Activated naive CD8-positive, alpha-beta T cell treated with anti-CD3 and anti-CD28 coated beads, Interleukin-2, amount 10 ng/mL, durations not matched to agents 7 days and 5 days (primary cell): ENCODE results near the gene OLFML2B. TPM values are rescaled to one million over a fixed set of nuclear protein-coding genes. Genes with fewer than 3 reads are reported as not detected.
A peak's percentile ranks its signal among the peaks of the same experiment; 100 is the strongest.

Experiments
- ATAC-seq: fragments of 150-1000 bp; cut with Tn5 transposase; one replicate; pipeline ENCODE4 v1.10.0; 2021; ENCODE audit warnings: low read depth, moderate library complexity
- POLR2A ChIA-PET: fragments of 350-600 bp; sonication (Branson Sonifier 250); formaldehyde crosslinking; loops from one replicate; lab custom pipeline; 2021; ENCODE audit warnings: antibody characterized with exemption; lab: Charles Lee
- DNase-seq: peaks from one replicate; pipeline ENCODE4 v3.0.0; 2021
- H3K27ac Mint-ChIP-seq: one replicate; pipeline ENCODE4 v1.8.0; 2022; ENCODE audit warnings: mild to moderate bottlenecking, mixed read lengths
- H3K27me3 Mint-ChIP-seq: one replicate; pipeline ENCODE4 v1.8.0; 2022; ENCODE audit warnings: mild to moderate bottlenecking, moderate library complexity, mixed read lengths
- H3K36me3 Mint-ChIP-seq: one replicate; pipeline ENCODE4 v1.8.0; 2021; ENCODE audit warnings: mild to moderate bottlenecking, mixed read lengths
- H3K4me1 Mint-ChIP-seq: one replicate; pipeline ENCODE4 v1.8.0; 2021; ENCODE audit warnings: mixed read lengths
- H3K4me3 Mint-ChIP-seq: one replicate; pipeline ENCODE4 v1.8.0; 2022; ENCODE audit warnings: mild to moderate bottlenecking, moderate library complexity, mixed read lengths
- H3K9me3 Mint-ChIP-seq: one replicate; pipeline ENCODE4 v1.8.0; 2021; ENCODE audit warnings: mixed read lengths
- total RNA-seq, 2 experiments: library from RNA; stranded (reverse); gene quantifications; one replicate each; pipeline ENCODE4 v1.2.3, GENCODE V29; 2021

OLFML2B gene
- total RNA-seq, 2 experiments from 2014 or later: 0.14 to 0.82 TPM

GRCh38 chr1:161952607-161953172 lies 71.0 kb downstream of the OLFML2B start:
- H3K27ac Mint-ChIP-seq: no peak overlapping the region
- H3K9me3 Mint-ChIP-seq: no peaks in the 10 kb centered on the region
- H3K27me3 Mint-ChIP-seq: no peaks in the 10 kb centered on the region
- H3K4me1 Mint-ChIP-seq: peaks cover 13% of the 10 kb centered on the region
- no peak for DNase-seq
- POLR2A ChIA-PET: no interaction called here
- no peak overlapping the region for H3K4me3 Mint-ChIP-seq
- ATAC-seq: no peak
- H3K36me3 Mint-ChIP-seq: peaks cover 27% of the 10 kb centered on the region

- Mint-ChIP-seq H3K27ac (no peak overlapping the region), H3K4me3 (no peak overlapping the region), H3K27me3 (no peaks in the 10 kb centered on the region), H3K36me3 (peaks cover 33% of the 10 kb centered on the region), H3K9me3 (no peaks in the 10 kb centered on the region), H3K4me1 (peaks cover 13% of the 10 kb centered on the region)
- ATAC-seq (no peak), DNase-seq (no peak)
- POLR2A ChIA-PET: no interaction called here
These were observed 72.0 kb downstream of the OLFML2B start for GRCh38 chr1:161951646-161952045.

- H3K27me3 Mint-ChIP-seq: no peaks in the 10 kb centered on the region
- peaks cover 13% of the 10 kb centered on the region for H3K4me1 Mint-ChIP-seq
- no peak for ATAC-seq
- H3K9me3 Mint-ChIP-seq: no peaks in the 10 kb centered on the region
- DNase-seq: no peak
- H3K36me3 Mint-ChIP-seq: peaks cover 39% of the 10 kb centered on the region
- H3K27ac Mint-ChIP-seq: no peak overlapping the region
- POLR2A ChIA-PET: no interaction called here
- H3K4me3 Mint-ChIP-seq: no peak overlapping the region
These were observed 73.3 kb downstream of the OLFML2B start for GRCh38 chr1:161950377-161950776.

- POLR2A ChIA-PET: no interaction called here
- DNase-seq: no peak
- no peak overlapping the region for H3K4me3 Mint-ChIP-seq
- peaks cover 40% of the 10 kb centered on the region for H3K36me3 Mint-ChIP-seq
- no peak overlapping the region for H3K27ac Mint-ChIP-seq
- H3K9me3 Mint-ChIP-seq: no peaks in the 10 kb centered on the region
- H3K4me1 Mint-ChIP-seq: peaks cover 11% of the 10 kb centered on the region
- no peak for ATAC-seq
- no peaks in the 10 kb centered on the region for H3K27me3 Mint-ChIP-seq
These were observed 74.1 kb downstream of the OLFML2B start for GRCh38 chr1:161949548-161949947.

- Mint-ChIP-seq H3K27me3 (no peaks in the 10 kb centered on the region), H3K4me1 (peaks cover 4% of the 10 kb centered on the region), H3K4me3 (no peak overlapping the region), H3K36me3 (peaks cover 44% of the 10 kb centered on the region), H3K27ac (no peak overlapping the region), H3K9me3 (no peaks in the 10 kb centered on the region)
- no peak for DNase-seq
- POLR2A ChIA-PET: no interaction called here
- ATAC-seq: no peak
These were observed 75.2 kb downstream of the OLFML2B start for GRCh38 chr1:161948435-161948834.

GRCh38 chr1:161946071-161946987 lies 77.3 kb downstream of the OLFML2B start:
- Mint-ChIP-seq H3K4me3 (no peak overlapping the region), H3K4me1 (no peaks in the 10 kb centered on the region), H3K36me3 (peaks cover 41% of the 10 kb centered on the region), H3K27me3 (no peaks in the 10 kb centered on the region), H3K27ac (no peak overlapping the region), H3K9me3 (no peaks in the 10 kb centered on the region)
- POLR2A ChIA-PET: no interaction called here
- DNase-seq: no peak
- no peak for ATAC-seq

- Mint-ChIP-seq H3K9me3 (no peaks in the 10 kb centered on the region), H3K36me3 (peaks cover 37% of the 10 kb centered on the region), H3K27me3 (no peaks in the 10 kb centered on the region), H3K27ac (no peak overlapping the region), H3K4me3 (no peak overlapping the region), H3K4me1 (no peaks in the 10 kb centered on the region)
- DNase-seq (no peak), ATAC-seq (no peak)
- POLR2A ChIA-PET: no interaction called here
These were observed 78.2 kb downstream of the OLFML2B start for GRCh38 chr1:161945306-161946060.

GRCh38 chr1:161944381-161944780 lies 79.3 kb downstream of the OLFML2B start:
- H3K27ac Mint-ChIP-seq: no peak overlapping the region
- POLR2A ChIA-PET: no interaction called here
- ATAC-seq (no peak), DNase-seq (no peak)
- H3K27me3 Mint-ChIP-seq: no peaks in the 10 kb centered on the region
- H3K4me3 Mint-ChIP-seq: no peak overlapping the region
- no peaks in the 10 kb centered on the region for H3K9me3 Mint-ChIP-seq
- peaks cover 34% of the 10 kb centered on the region for H3K36me3 Mint-ChIP-seq
- H3K4me1 Mint-ChIP-seq: no peaks in the 10 kb centered on the region

GRCh38 chr1:161943737-161944136 lies 79.9 kb downstream of the OLFML2B start:
- POLR2A ChIA-PET: no interaction called here
- DNase-seq: no peak
- Mint-ChIP-seq H3K27me3 (no peaks in the 10 kb centered on the region), H3K4me3 (no peak overlapping the region), H3K36me3 (peaks cover 32% of the 10 kb centered on the region), H3K4me1 (no peaks in the 10 kb centered on the region), H3K27ac (no peak overlapping the region), H3K9me3 (no peaks in the 10 kb centered on the region)
- no peak for ATAC-seq

- Mint-ChIP-seq H3K36me3 (peaks cover 24% of the 10 kb centered on the region), H3K27ac (no peak overlapping the region), H3K4me1 (peaks cover under 1% of the 10 kb centered on the region), H3K4me3 (no peak overlapping the region), H3K9me3 (no peaks in the 10 kb centered on the region), H3K27me3 (no peaks in the 10 kb centered on the region)
- ATAC-seq: no peak
- no peak for DNase-seq
- POLR2A ChIA-PET: no interaction called here
These were observed 81.8 kb downstream of the OLFML2B start for GRCh38 chr1:161941726-161942436.

- Mint-ChIP-seq H3K9me3 (no peaks in the 10 kb centered on the region), H3K27me3 (no peaks in the 10 kb centered on the region), H3K27ac (no peak overlapping the region), H3K36me3 (peaks cover 26% of the 10 kb centered on the region), H3K4me1 (peaks cover 3% of the 10 kb centered on the region), H3K4me3 (no peak overlapping the region)
- POLR2A ChIA-PET: no interaction called here
- ATAC-seq: no peak
- DNase-seq: no peak
These were observed 82.6 kb downstream of the OLFML2B start for GRCh38 chr1:161940866-161941591.

- Mint-ChIP-seq H3K4me1 (peaks cover 31% of the 10 kb centered on the region), H3K9me3 (no peaks in the 10 kb centered on the region), H3K27ac (peak overlapping the region; percentile 1), H3K4me3 (no peak overlapping the region), H3K27me3 (no peaks in the 10 kb centered on the region), H3K36me3 (peaks cover 18% of the 10 kb centered on the region)
- POLR2A ChIA-PET: no interaction called here
- DNase-seq: no peak
- ATAC-seq: no peak
These were observed 86.9 kb downstream of the OLFML2B start for GRCh38 chr1:161936786-161937185.
